SU-DHL-6 (cell line): ENCODE data around the gene ADAT1.

Experiments used
- EZH2phosphoT487 ChIP-seq: fragments of 200-600 bp; sonication (generic), shearing (Covaris generic); conservative IDR thresholded peaks from 2 replicates; pipeline ENCODE4 v1.6.1; 2018; ENCODE audit warnings: mild to moderate bottlenecking, antibody characterized with exemption, low read length, moderate library complexity, mixed read lengths
- TF ChIP-seq, protein P1 (sequence below): fragments of 200-600 bp; sonication (generic); IDR thresholded peaks from one replicate; pipeline ENCODE4 v1.5.1; 2017; ENCODE audit warnings: antibody characterized with exemption, mild to moderate bottlenecking, low read length, moderate library complexity; ENCODE audit not compliant: insufficient read depth, poor library complexity, severe bottlenecking

DNA sequence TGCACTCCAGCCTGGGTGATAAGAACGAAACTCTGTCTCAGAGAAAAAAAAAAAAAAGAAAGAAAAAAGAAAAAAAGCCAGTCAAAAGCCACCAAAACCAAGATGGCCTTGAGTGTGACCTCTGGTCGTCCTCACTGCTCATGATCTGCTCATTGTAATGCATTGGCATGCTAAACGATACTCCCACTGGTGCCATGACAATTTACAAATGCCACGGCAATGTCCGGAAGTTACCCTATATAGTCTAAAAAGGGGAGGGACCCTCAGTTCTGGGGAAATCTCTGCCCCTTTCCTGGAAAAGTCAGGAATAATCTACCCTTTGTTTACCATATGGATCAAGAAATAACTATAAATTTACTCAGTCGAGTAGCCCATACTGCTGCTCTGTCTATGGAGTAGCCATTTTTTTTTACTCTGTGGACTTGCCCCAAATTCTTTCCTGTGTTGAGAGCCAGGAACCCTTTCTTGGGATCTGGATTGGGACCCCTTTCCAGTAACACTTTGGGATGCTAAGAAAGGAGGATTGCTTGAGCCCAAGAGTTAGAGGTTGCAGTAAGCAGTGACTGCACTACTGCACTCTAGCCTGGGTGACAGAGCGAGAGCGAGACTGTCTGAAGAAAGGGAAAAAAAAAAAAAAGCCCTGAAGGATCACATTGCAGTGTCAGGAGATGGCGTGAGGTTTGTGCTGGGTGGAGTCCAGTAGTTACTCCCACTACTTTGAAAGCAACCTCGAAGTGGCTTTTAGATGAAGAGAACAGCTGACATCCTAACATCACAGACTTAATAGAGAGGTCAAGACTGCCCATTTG, 63.3 kb downstream of the ADAT1 start:
- TF ChIP-seq, protein P1, sequence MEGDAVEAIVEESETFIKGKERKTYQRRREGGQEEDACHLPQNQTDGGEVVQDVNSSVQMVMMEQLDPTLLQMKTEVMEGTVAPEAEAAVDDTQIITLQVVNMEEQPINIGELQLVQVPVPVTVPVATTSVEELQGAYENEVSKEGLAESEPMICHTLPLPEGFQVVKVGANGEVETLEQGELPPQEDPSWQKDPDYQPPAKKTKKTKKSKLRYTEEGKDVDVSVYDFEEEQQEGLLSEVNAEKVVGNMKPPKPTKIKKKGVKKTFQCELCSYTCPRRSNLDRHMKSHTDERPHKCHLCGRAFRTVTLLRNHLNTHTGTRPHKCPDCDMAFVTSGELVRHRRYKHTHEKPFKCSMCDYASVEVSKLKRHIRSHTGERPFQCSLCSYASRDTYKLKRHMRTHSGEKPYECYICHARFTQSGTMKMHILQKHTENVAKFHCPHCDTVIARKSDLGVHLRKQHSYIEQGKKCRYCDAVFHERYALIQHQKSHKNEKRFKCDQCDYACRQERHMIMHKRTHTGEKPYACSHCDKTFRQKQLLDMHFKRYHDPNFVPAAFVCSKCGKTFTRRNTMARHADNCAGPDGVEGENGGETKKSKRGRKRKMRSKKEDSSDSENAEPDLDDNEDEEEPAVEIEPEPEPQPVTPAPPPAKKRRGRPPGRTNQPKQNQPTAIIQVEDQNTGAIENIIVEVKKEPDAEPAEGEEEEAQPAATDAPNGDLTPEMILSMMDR, result no peak
- TF ChIP-seq EZH2phosphoT487, result no peak
